DOHH2 (cell line): Measurements from ENCODE around the gene C5orf15.

Source experiments
- H3F3A ChIP-seq: fragments of 200-600 bp; sonication (generic), shearing (Covaris generic); 2 replicates; pipeline ENCODE4 v1.6.0; 2016; ENCODE audit warnings: antibody characterized with exemption, mild to moderate bottlenecking; ENCODE audit not compliant: control insufficient read depth, insufficient read depth
- H3K27ac ChIP-seq: fragments of 200-600 bp; sonication (generic); 2 replicates; pipeline ENCODE4 v1.5.1; 2014; ENCODE audit warnings: low read depth, mild to moderate bottlenecking, low read length, moderate library complexity
- H3K27me3 ChIP-seq: fragments of 200-600 bp; sonication (generic); 2 replicates; pipeline ENCODE4 v1.6.1; 2014; ENCODE audit warnings: mild to moderate bottlenecking, low read length, mixed read lengths; ENCODE audit not compliant: control insufficient read depth
- H3K36me3 ChIP-seq: fragments of 200-600 bp; sonication (generic); 2 replicates; pipeline ENCODE4 v1.6.1; 2014; ENCODE audit warnings: mild to moderate bottlenecking, low read length, moderate library complexity, mixed read lengths; ENCODE audit not compliant: control insufficient read depth
- H3K4me1 ChIP-seq: fragments of 200-600 bp; sonication (generic); 2 replicates; pipeline ENCODE4 v1.6.1; 2014; ENCODE audit warnings: mild to moderate bottlenecking, low read length, mixed read lengths; ENCODE audit not compliant: control insufficient read depth
- H3K4me2 ChIP-seq: fragments of 200-600 bp; sonication (generic); 2 replicates; pipeline ENCODE4 v1.6.0; 2014; ENCODE audit warnings: mild to moderate bottlenecking, low read length, moderate library complexity
- H3K4me3 ChIP-seq: fragments of 200-600 bp; sonication (generic); 2 replicates; pipeline ENCODE4 v1.5.1; 2014; ENCODE audit warnings: mild to moderate bottlenecking, low read length, mixed read lengths
- H3K79me2 ChIP-seq: fragments of 200-600 bp; sonication (generic); 2 replicates; pipeline ENCODE4 v1.6.1; 2014; ENCODE audit warnings: mild to moderate bottlenecking, low read length, mixed read lengths; ENCODE audit not compliant: control insufficient read depth
- H3K9me2 ChIP-seq: fragments of 200-600 bp; sonication (generic); replicated peaks from 2 replicates; pipeline ENCODE4 v1.6.1; 2014; ENCODE audit warnings: mild to moderate bottlenecking, low read length, mixed read lengths; ENCODE audit not compliant: control insufficient read depth
- H3K9me3 ChIP-seq: fragments of 200-600 bp; sonication (generic); 2 replicates; pipeline ENCODE4 v1.6.1; 2014; ENCODE audit warnings: antibody characterized with exemption, low read length, mixed read lengths; ENCODE audit not compliant: control insufficient read depth, insufficient read depth
- H4K20me1 ChIP-seq: fragments of 200-600 bp; sonication (generic); 2 replicates; pipeline ENCODE4 v1.6.0; 2014; ENCODE audit warnings: low read depth, mild to moderate bottlenecking, antibody characterized with exemption, low read length, moderate library complexity; ENCODE audit not compliant: control insufficient read depth, insufficient read depth
- CTCF ChIP-seq: fragments of 200-600 bp; sonication (generic); IDR thresholded peaks from one replicate; pipeline ENCODE4 v1.5.1; 2014; ENCODE audit warnings: antibody characterized with exemption, mild to moderate bottlenecking, low read depth, low read length; ENCODE audit not compliant: poor library complexity, severe bottlenecking
- EZH2phosphoT487 ChIP-seq: fragments of 200-600 bp; sonication (generic); IDR thresholded peaks from 2 replicates; pipeline ENCODE4 v1.6.1; 2017; ENCODE audit warnings: borderline replicate concordance, mild to moderate bottlenecking, antibody characterized with exemption, low read length, moderate library complexity, mixed read lengths

Gene C5orf15

DNA sequence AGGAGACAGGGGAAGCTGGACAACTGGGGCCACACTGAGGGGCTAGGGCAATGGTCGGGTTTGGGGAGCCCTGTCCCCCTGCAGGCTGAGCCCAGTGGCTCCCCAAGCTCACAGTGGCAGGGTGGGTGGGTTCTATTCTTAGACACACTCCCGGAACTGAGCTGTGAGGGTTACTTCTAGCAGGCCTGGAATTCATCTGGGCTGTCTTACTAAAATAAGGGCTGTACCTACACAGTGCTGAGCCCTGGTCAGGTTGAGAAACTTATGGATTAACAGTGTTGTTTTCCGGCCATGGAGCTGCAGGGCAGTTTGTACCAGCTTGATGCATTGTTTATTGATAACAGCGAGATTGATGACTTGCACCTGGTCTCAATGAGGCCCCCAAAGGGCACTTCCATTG, 58.8 kb downstream of the C5orf15 start:
- Histone ChIP-seq H4K20me1 (no peaks in the 10 kb centered on the region), H3K9me3 (no peaks in the 10 kb centered on the region), H3K4me3 (no peak overlapping the region), H3K79me2 (no peaks in the 10 kb centered on the region), H3F3A (no peaks in the 10 kb centered on the region), H3K27ac (no peak overlapping the region), H3K36me3 (no peaks in the 10 kb centered on the region), H3K4me1 (no peaks in the 10 kb centered on the region), H3K9me2 (no peaks in the 10 kb centered on the region), H3K27me3 (no peaks in the 10 kb centered on the region), H3K4me2 (no peak overlapping the region)
- TF ChIP-seq EZH2phosphoT487 (no peak), CTCF (no peak)

- Histone ChIP-seq H3K4me3 (no peak overlapping the region), H3K79me2 (no peaks in the 10 kb centered on the region), H3F3A (no peaks in the 10 kb centered on the region), H3K9me3 (no peaks in the 10 kb centered on the region), H3K9me2 (no peaks in the 10 kb centered on the region), H3K4me1 (no peaks in the 10 kb centered on the region), H3K27me3 (no peaks in the 10 kb centered on the region), H3K36me3 (no peaks in the 10 kb centered on the region), H3K4me2 (no peak overlapping the region), H3K27ac (no peak overlapping the region), H4K20me1 (no peaks in the 10 kb centered on the region)
- no peak for TF ChIP-seq EZH2phosphoT487
- no peak for TF ChIP-seq CTCF
Measured at GRCh38 chr5:133907075-133907474, 61.4 kb downstream of the C5orf15 start.

DNA sequence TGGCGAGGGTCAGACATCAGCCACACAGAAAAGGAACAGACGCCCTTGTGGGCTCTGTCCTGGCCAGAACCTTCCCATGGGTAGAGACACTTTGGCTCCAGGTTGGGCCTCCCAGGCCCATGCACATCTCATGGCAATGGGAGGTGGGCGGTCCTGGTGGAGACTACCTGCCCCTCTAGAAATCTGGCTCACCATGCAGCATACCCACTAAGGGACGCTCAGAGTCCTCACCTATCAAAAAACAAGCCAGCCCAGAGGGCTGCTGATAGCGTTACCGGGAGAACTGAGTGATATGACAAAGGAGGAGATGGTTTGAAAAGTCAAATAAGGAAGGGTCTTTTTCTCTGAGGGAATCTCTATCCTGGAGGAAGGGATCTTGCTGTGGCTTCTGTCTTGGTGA, 62.1 kb downstream of the C5orf15 start:
- H3K27me3 ChIP-seq, result no peaks in the 10 kb centered on the region
- no peaks in the 10 kb centered on the region for H3K79me2 ChIP-seq
- no peaks in the 10 kb centered on the region for H4K20me1 ChIP-seq
- no peaks in the 10 kb centered on the region for H3K9me2 ChIP-seq
- H3K4me2 ChIP-seq, result no peak overlapping the region
- no peak overlapping the region for H3K27ac ChIP-seq
- H3K36me3 ChIP-seq, result no peaks in the 10 kb centered on the region
- H3F3A ChIP-seq, result no peaks in the 10 kb centered on the region
- no peak overlapping the region for H3K4me3 ChIP-seq
- no peaks in the 10 kb centered on the region for H3K9me3 ChIP-seq
- no peaks in the 10 kb centered on the region for H3K4me1 ChIP-seq
- TF ChIP-seq EZH2phosphoT487 (no peak), CTCF (no peak)
